GM12878 (cell line): Measurements from ENCODE around the gene ZMIZ1. TPM values are rescaled to one million over a fixed set of nuclear protein-coding genes. Genes with fewer than 3 reads are reported as not detected.

Source experiments
- ATAC-seq: fragments of 200-7000 bp; cut with Tn5 transposase; 3 replicates; pipeline ENCODE4 v1.9.1; 2020; ENCODE audit warnings: mild to moderate bottlenecking, moderate library complexity
- BruUV-seq: library from RNA; stranded (reverse); fragments of 400-500 nt; replicated peaks from 2 replicates; lab custom pipeline; 2021; lab: Mats Ljungman, UMichigan
- CTCF ChIA-PET: fragments of 300-600 bp; sonication (Branson Sonifier 250); formaldehyde crosslinking; extraction: SDS; loops from one replicate; lab custom pipeline; 2021; ENCODE audit warnings: inconsistent platforms; lab: Yijun Ruan, JAX
- POLR2A ChIA-PET: fragments of 350-600 bp; formaldehyde crosslinking; extraction: SDS; loops from one replicate; lab custom pipeline; 2021; ENCODE audit warnings: inconsistent platforms; lab: Charles Lee
- RAD21 ChIA-PET: fragments of 300-600 bp; sonication (Branson Sonifier 250); formaldehyde crosslinking; loops from one replicate; lab custom pipeline; 2023; ENCODE audit warnings: antibody characterized with exemption; ENCODE audit not compliant: unreplicated experiment; lab: Charles Lee
- SMC1A ChIA-PET: fragments of 300-600 bp; sonication (Branson Sonifier 250); formaldehyde crosslinking; loops from one replicate; lab custom pipeline; 2023; ENCODE audit not compliant: unreplicated experiment, uncharacterized antibody; lab: Charles Lee
- DNase-seq: peaks from one replicate; pipeline ENCODE4 v3.0.0-alpha.2; 2011; ENCODE audit warnings: low read depth, low spot score
- FAIRE-seq: peaks from 3 replicates; lab custom pipeline; 2011; peaks lifted over from hg19 to GRCh38; lab: Jason Lieb, UNC
- H2AFZ ChIP-seq: 2 replicates; pipeline ENCODE4 v1.6.0; 2011; ENCODE audit warnings: low read depth, low read length, control low read depth; ENCODE audit not compliant: control insufficient read depth
- H3K27ac ChIP-seq: 2 replicates; pipeline ENCODE4 v1.5.1; 2011; ENCODE audit warnings: control low read depth; ENCODE audit not compliant: control insufficient read depth, insufficient read depth
- H3K27me3 ChIP-seq, 2 experiments: replicated peaks in 1 of 2; 2 replicates each; pipeline versions ENCODE4 v1.6.0 to v1.6.1; 2011; ENCODE audit warnings: low read length in 1 of 2; ENCODE audit not compliant: control insufficient read depth in 2 of 2, insufficient read depth in 2 of 2
- H3K36me3 ChIP-seq, 2 experiments: 2 replicates each; pipeline ENCODE4 v1.5.1; 2011; ENCODE audit warnings: low read length in 1 of 2; ENCODE audit not compliant: control insufficient read depth in 2 of 2, insufficient read depth in 2 of 2
- H3K4me1 ChIP-seq: 2 replicates; pipeline ENCODE4 v1.6.1; 2011; ENCODE audit warnings: mild to moderate bottlenecking, low read length, moderate library complexity, mixed read lengths; ENCODE audit not compliant: control insufficient read depth, insufficient read depth
- H3K4me2 ChIP-seq: 2 replicates; pipeline ENCODE4 v1.6.0; 2011; ENCODE audit warnings: control low read depth; ENCODE audit not compliant: control insufficient read depth, insufficient read depth
- H3K4me3 ChIP-seq: fragments of 200-600 bp; sonication (generic); 2 replicates; pipeline ENCODE4 v1.5.1; 2016
- H3K79me2 ChIP-seq: 2 replicates; pipeline ENCODE4 v1.6.0; 2011; ENCODE audit warnings: low read length; ENCODE audit not compliant: control insufficient read depth, insufficient read depth
- H3K9ac ChIP-seq: 2 replicates; pipeline ENCODE4 v1.8.0; 2011; ENCODE audit warnings: low read length, control low read depth, mixed read lengths; ENCODE audit not compliant: control insufficient read depth, insufficient read depth
- H3K9me3 ChIP-seq: replicated peaks from 3 replicates; pipeline ENCODE4 v1.5.1; 2011; ENCODE audit warnings: mild to moderate bottlenecking, low read length; ENCODE audit not compliant: control insufficient read depth, insufficient read depth
- H4K20me1 ChIP-seq: 2 replicates; pipeline ENCODE4 v1.6.0; 2011; ENCODE audit not compliant: control insufficient read depth, insufficient read depth
- E4F1 ChIP-seq: fragments of 450-650 bp; IDR thresholded peaks from 2 replicates; pipeline ENCODE4 v1.6.1; 2018; ENCODE audit warnings: borderline replicate concordance, mild to moderate bottlenecking; ENCODE audit not compliant: partially characterized antibody
- ETV6 ChIP-seq, 2 experiments: fragments of 450-650 bp in 1 of 2; IDR thresholded peaks in 1 of 2; conservative IDR thresholded peaks in 1 of 2; 2 replicates each; pipeline ENCODE4 v1.6.1; 2014; ENCODE audit warnings: antibody characterized with exemption in 1 of 2, borderline replicate concordance in 1 of 2, low read depth in 1 of 2, mild to moderate bottlenecking in 1 of 2, moderate library complexity in 1 of 2
- IKZF2 ChIP-seq, 2 experiments: fragments of 450-650 bp; IDR thresholded peaks; 2 replicates each; pipeline ENCODE4 v1.6.1; 2017; ENCODE audit warnings: mild to moderate bottlenecking in 2 of 2, moderate library complexity in 2 of 2
- MTA2 ChIP-seq: fragments of 450-650 bp; IDR thresholded peaks from 2 replicates; pipeline ENCODE4 v1.6.1; 2016; ENCODE audit warnings: low read depth, mild to moderate bottlenecking, moderate library complexity
- PAX5 ChIP-seq: IDR thresholded peaks from 2 replicates; pipeline ENCODE4 v1.6.1; 2011; ENCODE audit warnings: low read depth, low read length, borderline replicate concordance
- POLR2AphosphoS2 ChIP-seq: IDR thresholded peaks from 2 replicates; pipeline ENCODE4 v1.6.1; 2011; ENCODE audit warnings: low read depth, mild to moderate bottlenecking, low read length, improper control_type of control experiment, moderate library complexity
- RFX5 ChIP-seq: IDR thresholded peaks from 2 replicates; pipeline ENCODE4 v1.6.1; 2011; ENCODE audit warnings: low read depth, low read length, improper control_type of control experiment
- SKIL ChIP-seq: fragments of 450-650 bp; IDR thresholded peaks from 2 replicates; pipeline ENCODE4 v1.6.1; 2017; ENCODE audit warnings: mild to moderate bottlenecking, low read depth, inconsistent platforms; ENCODE audit not compliant: poor library complexity, severe bottlenecking
- SPI1 ChIP-seq: IDR thresholded peaks from 2 replicates; pipeline ENCODE4 v1.6.1; 2011; ENCODE audit warnings: low read depth, mild to moderate bottlenecking, low read length, moderate library complexity, borderline replicate concordance; ENCODE audit not compliant: insufficient read depth
- TAF1 ChIP-seq: IDR thresholded peaks from 2 replicates; pipeline ENCODE4 v1.6.1; 2011; ENCODE audit warnings: mild to moderate bottlenecking, low read depth, low read length, borderline replicate concordance
- YY1 ChIP-seq: IDR thresholded peaks from 2 replicates; pipeline ENCODE4 v1.6.1; 2011; ENCODE audit warnings: low read depth, mild to moderate bottlenecking, low read length
- ZBTB11 ChIP-seq: fragments of 450-650 bp; formaldehyde crosslinking; IDR thresholded peaks from 2 replicates; pipeline ENCODE4 v1.5.0; 2022; ENCODE audit warnings: mild to moderate bottlenecking, missing genetic modification characterization
- WGBS: methylation state at CpG from one replicate; pipeline ENCODE4 v1.1.6; 2016; ENCODE audit warnings: low lambda C conversion rate; ENCODE audit not compliant: insufficient replicate concordance, insufficient coverage; ENCODE audit errors: missing lambda C conversion rate; 5-methylcytosine and 5-hydroxymethylcytosine counted together
- in situ Hi-C: fragments of 300-500 bp; cut with MboI; formaldehyde crosslinking; loops from 9 replicates; pipeline ENCODE4 v1.14.3; 2018; ENCODE audit warnings: mixed read lengths
- intact Hi-C: fragments of 100-400 bp; cut with micrococcal nuclease; formaldehyde crosslinking; loops from one replicate; pipeline ENCODE4 v1.14.2; 2022; ENCODE audit not compliant: unreplicated experiment
- polyA plus RNA-seq, 11 experiments: library from polyadenylated mRNA; depleted of rRNA in 4 of 11; unstranded in 6 of 11; stranded (reverse) in 5 of 11; fragments of >200 nt; fragmentation: Nextera tagmentation in 4 of 11; fragmentation: Illumina TruSeq in 1 of 11; extraction: Ambion mirVana in 4 of 11; extraction: Trizol in 1 of 11; gene quantifications; 1 replicate in 1 of 11; 2 replicates in 10 of 11; pipeline versions ENCODE4 v1.2.1 to v1.2.3, GENCODE V29; 2011 to 2016; ENCODE audit warnings: inconsistent platforms in 2 of 11, missing spikeins in 2 of 11, low read depth in 1 of 11
- total RNA-seq, 4 experiments: library from RNA; depleted of rRNA in 3 of 4; stranded (reverse); fragments of >200 nt in 3 of 4; fragmentation: Illumina TruSeq in 1 of 4; extraction: Trizol in 1 of 4; gene quantifications; 2 replicates each; pipeline versions ENCODE4 v1.2.1 to v1.2.3, GENCODE V29; 2013 to 2021

The ZMIZ1 gene
- total and polyA plus RNA-seq, 10 of the 15 experiments (the other 5 are each of a cell fraction or from before 2014, with no cell fraction given): 3.1 to 82.3 (median 14.9) TPM

GRCh38 chr10:79069325-79070080 is 737 bp downstream of the ZMIZ1 start (continued):
- TF ChIP-seq PAX5: no peak
- no peak for TF ChIP-seq SKIL
- TF ChIP-seq RFX5: no peak
- 0 out of 4 replicates have a peak, but pooled peaks have one; percentile 15 to 20 for TF ChIP-seq IKZF2 (IDR thresholded peaks at IDR 0.05)
- no peak for TF ChIP-seq ETV6 (conservative IDR thresholded peaks at IDR 0.05 in 1 of 2, IDR thresholded peaks at IDR 0.05 in 1 of 2; ENCODE audit: borderline replicate concordance in 1 of 2, low read depth in 1 of 2)

- ChIA-PET POLR2A (interaction anchor here (0.7 kb wide), 1 partner anchor 279 kb away, joined by 3 read pairs; no protein-coding TSS in a partner anchor), SMC1A (interaction anchor here (0.7 kb wide), 1 partner anchor 33 kb away, joined by 3 read pairs; no protein-coding TSS in a partner anchor), RAD21 (interaction anchor here (0.6 to 1.7 kb wide), 3 partner anchors 96 to 132 kb away, joined by 4 to 8 read pairs (median 6); no protein-coding TSS in a partner anchor), CTCF (no interaction called here)
- under 1% methylated on average over 31 of the region's 55 CpGs for WGBS
- BruUV-seq: no TSS peak
- H4K20me1 ChIP-seq: no peaks in the 10 kb centered on the region
- H3K36me3 ChIP-seq: no peaks in the 10 kb centered on the region
- no peak for ATAC-seq
- H3K4me3 ChIP-seq: peak overlapping the region; percentile 84
- peaks cover 6% of the 10 kb centered on the region; the same call in 1 of the 2 replicates for H3K4me1 ChIP-seq
- H3K27ac ChIP-seq: no peak overlapping the region
- peak overlapping the region; percentile 64 for H3K4me2 ChIP-seq
- intact Hi-C loops: no loop called here
- no peak overlapping the region for H2AFZ ChIP-seq
- in situ Hi-C loops: no loop called here
- H3K9me3 ChIP-seq: no peaks in the 10 kb centered on the region
- H3K9ac ChIP-seq: no peak overlapping the region; the same call in 1 of the 2 replicates
- H3K79me2 ChIP-seq: peaks cover 1% of the 10 kb centered on the region
- H3K27me3 ChIP-seq: peaks cover 3 to 7% of the 10 kb centered on the region in 2 experiments
- DNase-seq: no peak
- no peak for FAIRE-seq
- TF ChIP-seq TAF1 (no peak), POLR2AphosphoS2 (no peak), MTA2 (no peak), ZBTB11 (CRISPR knock-in tag) (no peak), YY1 (no peak), SPI1 (no peak), E4F1 (no peak)
These were observed 1.4 kb downstream of the ZMIZ1 start for GRCh38 chr10:79070081-79070605.
